ENCODE measurements around the gene DNER.

Gene DNER

DNA sequence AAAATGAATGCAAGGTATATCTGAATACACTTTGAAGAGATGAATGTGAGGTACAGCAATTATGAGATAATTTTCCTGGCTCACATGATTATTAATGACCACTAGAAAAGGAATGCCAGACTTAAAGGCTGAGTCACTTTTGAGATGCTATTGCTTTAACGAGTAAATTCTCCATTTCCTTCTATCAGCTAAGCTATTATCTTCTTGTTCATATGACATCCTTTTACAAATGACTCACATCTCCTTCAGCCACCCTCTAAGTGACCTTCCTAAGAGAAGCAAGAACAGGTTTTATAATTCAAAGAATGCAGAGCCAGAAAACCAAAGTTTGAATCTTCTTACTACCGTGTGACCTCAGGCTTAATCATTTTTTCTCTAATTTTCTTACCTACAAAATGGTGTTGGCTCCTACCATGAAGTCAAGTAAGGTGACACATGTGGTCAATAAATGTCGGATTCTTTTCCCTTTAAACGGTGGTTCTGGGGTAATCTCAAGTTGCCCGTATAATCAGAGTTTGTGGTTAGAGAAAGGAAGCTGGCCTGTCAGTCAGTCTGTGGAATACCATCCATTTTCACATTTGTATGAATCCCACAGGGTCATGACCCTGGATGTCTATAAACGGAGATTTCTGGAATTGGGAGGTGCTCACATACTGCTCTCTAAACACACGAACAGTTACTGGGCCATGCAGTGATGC is 259.3 kb downstream of the DNER start:
- H3K9me3 Mint-ChIP-seq (ENCODE audit: low read depth) = no peaks in the 10 kb centered on the region
- H3K27ac Mint-ChIP-seq = no peak overlapping the region
- H3K27me3 Mint-ChIP-seq = peaks cover 5% of the 10 kb centered on the region
- H3K36me3 Mint-ChIP-seq = no peaks in the 10 kb centered on the region
- no peaks in the 10 kb centered on the region for H3K4me1 Mint-ChIP-seq (ENCODE audit: low read depth)
- no peak overlapping the region for H3K4me3 Mint-ChIP-seq

DNA sequence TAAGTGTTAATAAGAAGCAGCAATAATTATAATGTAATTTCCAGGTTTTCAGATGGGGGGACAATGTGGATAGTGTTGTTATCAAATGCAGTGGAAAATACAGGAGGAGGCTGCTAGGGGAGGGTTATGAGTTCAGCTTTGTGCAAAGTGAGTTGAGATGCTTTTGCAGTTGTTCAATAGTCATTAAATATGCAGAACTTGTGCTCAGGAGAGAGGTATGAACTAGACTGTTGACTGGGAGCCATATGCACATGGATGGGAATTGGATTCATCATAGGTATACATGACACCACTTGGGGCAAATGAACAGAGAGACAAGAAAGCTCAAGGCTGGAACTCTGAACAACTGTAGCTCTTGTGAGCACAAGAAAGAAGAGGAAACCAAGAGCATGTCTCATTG is 261.1 kb downstream of the DNER start:
- Mint-ChIP-seq H3K27me3 (peaks cover 5% of the 10 kb centered on the region), H3K36me3 (no peaks in the 10 kb centered on the region), H3K9me3 (ENCODE audit: low read depth) (no peaks in the 10 kb centered on the region), H3K4me1 (ENCODE audit: low read depth) (no peaks in the 10 kb centered on the region), H3K27ac (no peak overlapping the region), H3K4me3 (no peak overlapping the region)

DNA sequence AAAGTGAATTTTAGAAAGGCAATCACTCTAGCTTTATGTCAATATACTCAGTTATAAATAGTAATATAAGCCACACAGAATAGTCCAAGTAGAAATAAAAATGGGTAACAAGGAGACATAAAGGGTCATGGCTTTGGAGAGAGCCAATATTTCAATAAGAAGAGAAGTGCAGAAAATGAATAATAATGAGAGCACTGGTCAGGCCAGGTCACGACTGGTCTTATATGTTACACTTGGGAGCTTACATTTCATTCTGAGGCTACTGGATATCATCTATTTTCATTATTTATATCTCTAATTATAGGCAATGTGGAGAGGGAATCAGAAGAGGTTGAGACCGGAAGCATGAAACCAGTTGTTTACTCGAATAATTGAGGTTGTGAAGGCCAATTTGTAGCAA is 262.5 kb downstream of the DNER start:
- Mint-ChIP-seq H3K9me3 (ENCODE audit: low read depth) (no peaks in the 10 kb centered on the region), H3K4me1 (ENCODE audit: low read depth) (no peaks in the 10 kb centered on the region), H3K4me3 (no peak overlapping the region), H3K36me3 (no peaks in the 10 kb centered on the region), H3K27me3 (peaks cover 5% of the 10 kb centered on the region), H3K27ac (no peak overlapping the region)

DNA sequence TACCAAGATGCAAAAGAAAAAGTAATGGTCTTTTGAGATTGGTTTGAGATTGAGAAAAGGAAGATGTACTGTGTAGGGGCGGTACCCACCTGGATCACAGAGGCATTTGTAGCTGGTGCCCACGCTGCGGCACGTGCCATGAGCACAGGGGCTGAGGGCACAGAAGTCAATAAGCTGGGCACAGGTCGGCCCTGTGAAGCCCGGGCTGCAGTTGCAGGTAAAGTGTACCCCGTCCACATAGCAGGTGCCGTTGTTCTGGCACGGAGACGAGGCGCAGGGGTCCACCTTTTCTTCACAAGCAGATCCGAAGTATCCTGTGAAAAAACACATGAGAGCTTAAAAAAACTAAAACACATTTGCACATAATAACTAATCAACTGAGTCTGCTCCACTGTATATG is 267.1 kb downstream of the DNER start:
- no peaks in the 10 kb centered on the region for H3K9me3 Mint-ChIP-seq (ENCODE audit: low read depth)
- H3K4me1 Mint-ChIP-seq (ENCODE audit: low read depth) = no peaks in the 10 kb centered on the region
- no peak overlapping the region for H3K27ac Mint-ChIP-seq
- H3K36me3 Mint-ChIP-seq = no peaks in the 10 kb centered on the region
- H3K4me3 Mint-ChIP-seq = no peak overlapping the region
- H3K27me3 Mint-ChIP-seq = peaks cover 3% of the 10 kb centered on the region

DNA sequence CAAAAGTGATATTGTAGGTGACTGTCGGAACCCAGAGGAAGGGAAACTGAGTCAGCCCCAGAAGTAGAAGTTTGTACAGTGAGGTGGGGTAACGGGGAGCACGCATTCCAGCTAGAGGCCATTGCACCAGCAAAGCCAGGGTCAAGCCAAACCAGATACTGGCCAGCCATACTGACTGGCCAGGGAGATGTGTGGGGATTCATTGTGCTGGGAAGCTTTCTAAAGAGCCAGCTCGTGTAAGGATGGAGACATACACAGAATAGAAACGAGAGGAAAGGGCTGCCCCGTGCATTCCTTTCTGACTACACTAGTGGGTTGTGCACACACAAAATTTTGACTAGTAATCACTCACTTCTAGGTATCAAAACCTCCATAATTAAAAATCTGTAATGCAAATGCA is 268.0 kb downstream of the DNER start:
- H3K9me3 Mint-ChIP-seq (ENCODE audit: low read depth) = no peaks in the 10 kb centered on the region
- H3K27me3 Mint-ChIP-seq = peaks cover 3% of the 10 kb centered on the region
- no peak overlapping the region for H3K4me3 Mint-ChIP-seq
- H3K36me3 Mint-ChIP-seq = no peaks in the 10 kb centered on the region
- H3K4me1 Mint-ChIP-seq (ENCODE audit: low read depth) = no peaks in the 10 kb centered on the region
- H3K27ac Mint-ChIP-seq = no peak overlapping the region

DNA sequence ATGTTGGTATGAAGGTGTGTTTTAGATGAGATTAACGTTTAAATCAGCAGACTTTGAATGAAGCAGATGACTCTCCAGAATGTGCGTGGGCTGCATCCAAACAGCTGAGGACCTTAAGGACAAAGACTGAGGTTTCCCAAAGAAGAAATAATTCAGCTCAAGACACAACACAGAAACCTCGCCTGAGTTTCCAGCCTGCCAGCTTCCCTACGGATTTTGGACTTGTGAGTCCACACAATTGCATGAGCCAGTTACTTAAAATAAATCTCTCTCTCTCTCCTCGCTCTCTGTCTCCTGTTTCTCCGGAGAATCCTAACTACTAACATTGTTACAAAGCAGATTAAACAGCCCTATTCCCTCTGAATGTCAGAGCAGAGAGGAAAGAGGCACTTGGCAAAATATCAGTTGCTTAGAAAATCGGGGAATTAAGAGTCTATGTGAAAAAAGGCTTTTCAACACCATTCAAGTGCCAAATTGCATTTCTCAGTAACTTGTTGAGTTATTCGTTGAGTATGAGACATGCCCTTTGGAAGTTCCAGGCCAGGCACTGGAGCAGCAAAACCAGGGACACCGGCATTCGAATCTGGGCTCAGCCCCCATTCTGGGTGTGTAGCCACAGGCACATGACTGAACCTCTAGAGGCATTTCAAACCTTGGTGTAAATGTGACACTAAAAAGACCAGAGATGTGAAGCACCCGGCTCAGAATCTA is 268.7 kb downstream of the DNER start:
- Mint-ChIP-seq H3K27ac (no peak overlapping the region), H3K36me3 (no peaks in the 10 kb centered on the region), H3K4me1 (ENCODE audit: low read depth) (no peaks in the 10 kb centered on the region), H3K9me3 (ENCODE audit: low read depth) (no peaks in the 10 kb centered on the region), H3K27me3 (peaks cover 9% of the 10 kb centered on the region), H3K4me3 (no peak overlapping the region)

DNA sequence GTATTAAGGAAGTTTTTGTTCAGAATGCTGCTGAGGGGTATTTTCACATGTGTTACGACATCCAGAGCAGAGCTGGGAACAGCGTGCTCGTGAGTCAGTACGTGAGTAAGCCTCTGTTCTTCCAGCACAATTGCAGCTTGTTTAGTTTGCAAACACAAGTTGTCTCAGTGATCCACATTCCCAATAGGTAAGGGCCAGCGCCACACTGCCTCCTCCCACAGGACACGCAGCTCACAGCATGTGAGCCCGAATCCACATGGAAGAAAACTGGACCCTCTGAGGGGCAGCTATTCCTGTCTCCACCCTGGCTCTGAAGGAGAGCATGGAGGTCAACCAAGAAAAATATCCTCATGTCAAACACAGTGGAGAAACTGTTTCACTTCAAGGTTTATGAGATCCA is 269.3 kb downstream of the DNER start:
- H3K9me3 Mint-ChIP-seq (ENCODE audit: low read depth) = no peaks in the 10 kb centered on the region
- no peak overlapping the region for H3K27ac Mint-ChIP-seq
- no peaks in the 10 kb centered on the region for H3K4me1 Mint-ChIP-seq (ENCODE audit: low read depth)
- no peak overlapping the region for H3K4me3 Mint-ChIP-seq
- H3K36me3 Mint-ChIP-seq = no peaks in the 10 kb centered on the region
- peaks cover 10% of the 10 kb centered on the region for H3K27me3 Mint-ChIP-seq

DNA sequence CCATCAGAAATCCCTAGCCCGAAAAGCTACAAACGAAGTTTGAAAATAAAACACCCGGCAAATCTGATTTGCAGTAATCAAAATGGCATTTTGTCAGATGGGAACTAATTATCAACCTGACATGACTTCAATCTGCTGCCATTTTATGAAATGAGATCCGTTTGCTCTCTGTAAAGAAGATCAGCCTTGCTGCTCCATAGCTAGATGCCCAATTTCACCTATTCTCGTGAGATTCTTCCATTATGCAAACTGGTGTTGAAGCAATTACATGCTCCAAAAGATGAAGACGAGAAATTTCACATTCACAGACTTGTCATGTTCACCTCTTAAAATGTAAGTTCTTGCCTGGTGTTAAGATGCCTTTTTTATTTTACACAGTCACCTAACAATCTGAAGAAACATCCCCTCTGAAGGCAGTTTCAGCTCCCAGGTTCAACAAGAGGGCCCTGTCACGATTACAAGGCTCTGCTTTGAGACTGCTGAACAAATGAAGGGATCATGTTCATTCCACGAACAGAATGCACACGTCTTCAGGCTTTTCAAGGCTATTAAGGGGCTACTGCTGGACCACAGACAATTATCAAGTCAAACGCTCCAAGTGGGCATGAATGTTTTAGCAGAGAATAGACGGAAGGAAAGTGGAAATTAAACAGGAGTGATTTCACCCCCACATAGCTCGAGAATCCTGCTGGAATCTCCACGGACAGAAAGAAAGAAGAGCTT is 270.6 kb downstream of the DNER start:
- Mint-ChIP-seq H3K4me1 (ENCODE audit: low read depth) (no peaks in the 10 kb centered on the region), H3K36me3 (no peaks in the 10 kb centered on the region), H3K27ac (no peak overlapping the region), H3K9me3 (ENCODE audit: low read depth) (no peaks in the 10 kb centered on the region), H3K4me3 (no peak overlapping the region), H3K27me3 (peaks cover 10% of the 10 kb centered on the region)

DNA sequence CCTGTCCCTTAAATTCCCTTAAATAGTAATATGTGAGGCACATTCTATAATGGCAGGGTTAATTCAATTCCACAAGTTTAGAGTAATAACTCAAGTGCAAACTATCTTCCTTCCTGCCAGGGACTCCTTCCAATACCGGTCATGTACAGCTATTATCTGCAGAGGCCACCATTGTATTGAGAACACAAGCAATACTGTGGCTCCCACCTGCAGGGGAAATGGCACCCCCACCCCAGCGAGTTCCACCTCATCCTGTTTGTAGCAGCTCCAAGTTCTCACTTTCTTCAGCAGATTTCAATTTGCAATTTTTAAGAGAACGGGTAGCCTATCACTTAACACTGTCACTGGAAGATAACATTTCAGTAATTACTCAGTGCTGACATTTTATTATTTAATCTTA is 271.2 kb downstream of the DNER start:
- H3K4me3 Mint-ChIP-seq = no peak overlapping the region
- H3K4me1 Mint-ChIP-seq (ENCODE audit: low read depth) = no peaks in the 10 kb centered on the region
- H3K27ac Mint-ChIP-seq = no peak overlapping the region
- peaks cover 10% of the 10 kb centered on the region for H3K27me3 Mint-ChIP-seq
- H3K9me3 Mint-ChIP-seq (ENCODE audit: low read depth) = no peaks in the 10 kb centered on the region
- H3K36me3 Mint-ChIP-seq = no peaks in the 10 kb centered on the region

DNA sequence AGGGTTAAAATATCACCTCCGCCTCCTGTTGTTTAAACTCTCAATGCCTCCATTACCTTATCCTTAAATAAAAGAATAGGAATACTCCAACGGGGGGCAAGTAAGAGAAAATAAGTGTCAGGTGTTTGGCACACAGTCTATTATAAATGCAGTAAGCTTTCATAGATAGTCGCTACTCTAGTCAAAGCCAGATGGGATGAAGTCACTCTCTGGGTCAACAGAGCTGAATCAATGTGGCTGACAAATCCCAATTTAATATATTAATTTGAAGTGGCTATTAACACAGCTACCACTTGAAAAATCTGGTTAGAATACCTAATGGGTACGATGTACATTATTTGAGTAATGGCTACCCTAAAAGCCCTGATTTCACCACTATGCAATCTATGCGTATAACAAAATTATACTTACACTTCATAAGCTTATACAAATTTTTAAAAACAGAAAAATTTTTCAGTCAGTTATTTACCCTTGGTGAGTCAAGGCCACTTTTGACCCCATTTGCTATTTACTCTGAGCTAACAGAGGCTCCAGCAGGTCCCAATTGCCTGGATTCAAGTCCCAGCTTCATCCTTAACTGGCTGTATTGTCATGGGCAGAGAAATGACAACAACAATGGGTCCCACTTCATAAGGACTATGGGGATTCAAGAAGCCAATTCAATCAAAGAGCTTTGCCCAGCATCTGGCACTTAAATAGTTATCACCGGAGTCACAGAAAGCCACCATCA is 275.8 kb downstream of the DNER start:
- H3K4me1 Mint-ChIP-seq (ENCODE audit: low read depth) = no peaks in the 10 kb centered on the region
- no peaks in the 10 kb centered on the region for H3K36me3 Mint-ChIP-seq
- H3K27ac Mint-ChIP-seq = no peak overlapping the region
- no peak overlapping the region for H3K4me3 Mint-ChIP-seq
- H3K27me3 Mint-ChIP-seq = peaks cover 7% of the 10 kb centered on the region
- no peaks in the 10 kb centered on the region for H3K9me3 Mint-ChIP-seq (ENCODE audit: low read depth)

DNA sequence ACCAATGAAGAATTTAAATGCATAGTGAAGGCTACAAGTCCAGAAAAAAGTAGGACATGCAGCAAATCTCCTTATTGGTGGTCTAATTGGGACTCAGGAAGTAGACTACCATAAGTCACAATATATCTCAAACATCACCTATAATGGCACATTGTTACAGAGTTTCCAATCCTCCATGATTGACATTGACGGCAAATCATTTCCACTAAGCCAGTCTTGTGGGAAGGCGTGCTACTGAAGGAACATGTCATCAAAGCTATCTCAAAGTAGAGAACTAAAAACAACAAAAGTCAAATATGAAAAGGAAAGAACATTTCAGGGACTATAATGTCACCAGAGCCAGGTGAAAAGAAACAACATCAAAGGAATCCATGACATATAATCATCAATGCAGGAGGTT is 276.9 kb downstream of the DNER start:
- Mint-ChIP-seq H3K4me3 (no peak overlapping the region), H3K27ac (no peak overlapping the region), H3K36me3 (no peaks in the 10 kb centered on the region), H3K4me1 (ENCODE audit: low read depth) (no peaks in the 10 kb centered on the region), H3K9me3 (ENCODE audit: low read depth) (no peaks in the 10 kb centered on the region), H3K27me3 (peaks cover 7% of the 10 kb centered on the region)

DNA sequence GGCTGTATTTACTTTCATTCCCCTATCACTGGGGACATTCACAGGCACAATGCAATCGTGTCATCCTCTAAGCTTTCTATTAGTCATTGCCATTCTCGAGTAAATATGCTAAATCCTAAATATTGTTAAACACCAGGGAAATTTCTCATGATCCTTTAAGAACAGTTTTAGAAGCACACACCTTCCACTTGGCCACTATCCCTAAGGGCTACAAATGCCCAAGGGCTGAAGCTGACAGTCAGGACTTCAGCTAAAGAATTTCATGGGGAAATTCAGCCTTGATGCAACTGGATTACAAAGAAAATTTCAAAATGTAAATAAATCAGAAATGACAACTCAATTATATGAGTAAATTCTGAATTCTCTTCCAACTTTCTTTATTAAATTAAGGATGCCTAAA is 280.2 kb downstream of the DNER start:
- peaks cover 2% of the 10 kb centered on the region for H3K27me3 Mint-ChIP-seq
- no peak overlapping the region for H3K27ac Mint-ChIP-seq
- H3K9me3 Mint-ChIP-seq (ENCODE audit: low read depth) = no peaks in the 10 kb centered on the region
- H3K36me3 Mint-ChIP-seq = no peaks in the 10 kb centered on the region
- H3K4me1 Mint-ChIP-seq (ENCODE audit: low read depth) = no peaks in the 10 kb centered on the region
- H3K4me3 Mint-ChIP-seq = no peak overlapping the region

DNA sequence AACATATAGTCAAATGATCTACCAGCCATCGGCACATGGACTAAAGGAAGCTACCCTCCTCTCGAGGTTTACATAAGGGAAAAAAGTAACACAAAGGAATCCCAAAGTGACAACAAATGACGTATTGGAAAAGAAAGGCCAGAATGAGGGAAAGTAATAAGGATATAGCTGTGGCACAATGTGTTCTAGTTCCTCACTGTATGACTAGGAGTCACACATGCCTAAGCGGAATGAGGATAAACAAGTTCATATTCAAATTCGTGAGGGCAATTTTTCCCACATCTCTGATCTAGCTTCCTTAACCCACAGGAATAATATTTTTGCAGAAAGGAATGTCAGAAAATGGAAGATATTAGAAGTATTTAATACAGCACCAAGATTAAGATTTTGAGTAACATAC is 281.0 kb downstream of the DNER start:
- no peaks in the 10 kb centered on the region for H3K36me3 Mint-ChIP-seq
- no peak overlapping the region for H3K4me3 Mint-ChIP-seq
- H3K27me3 Mint-ChIP-seq = peaks cover 2% of the 10 kb centered on the region
- no peak overlapping the region for H3K27ac Mint-ChIP-seq
- H3K9me3 Mint-ChIP-seq (ENCODE audit: low read depth) = no peaks in the 10 kb centered on the region
- H3K4me1 Mint-ChIP-seq (ENCODE audit: low read depth) = no peaks in the 10 kb centered on the region

DNA sequence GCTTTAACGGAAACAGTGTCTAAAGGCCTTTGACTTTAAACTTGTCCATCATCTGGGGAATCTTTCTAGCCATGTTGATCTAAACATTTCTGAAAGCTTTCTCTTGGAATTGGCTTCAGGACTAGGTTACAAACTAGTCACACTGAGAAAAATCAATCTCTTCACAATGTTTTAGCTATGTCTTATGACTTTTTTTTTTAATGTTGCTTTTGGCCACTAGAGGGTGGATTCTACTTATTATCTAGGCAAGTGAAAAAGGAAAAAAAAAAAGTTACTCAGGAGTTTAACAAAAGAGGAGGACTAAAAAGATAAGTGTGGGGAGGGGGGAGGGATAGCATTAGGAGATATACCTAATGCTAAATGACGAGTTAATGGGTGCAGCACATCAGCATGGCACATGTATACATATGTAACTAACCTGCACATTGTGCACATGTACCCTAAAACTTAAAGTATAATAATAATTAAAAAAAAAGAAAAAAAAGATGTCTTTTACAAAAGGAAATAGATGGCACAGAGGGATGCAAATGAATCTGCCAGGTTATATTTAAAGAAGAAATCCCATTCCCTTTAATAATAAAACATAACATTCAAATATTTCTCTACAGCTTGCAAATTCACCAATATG is 282.9 kb downstream of the DNER start:
- H3K36me3 Mint-ChIP-seq = no peaks in the 10 kb centered on the region
- peaks cover 2% of the 10 kb centered on the region for H3K27me3 Mint-ChIP-seq
- no peaks in the 10 kb centered on the region for H3K4me1 Mint-ChIP-seq (ENCODE audit: low read depth)
- H3K27ac Mint-ChIP-seq = no peak overlapping the region
- no peaks in the 10 kb centered on the region for H3K9me3 Mint-ChIP-seq (ENCODE audit: low read depth)
- H3K4me3 Mint-ChIP-seq = no peak overlapping the region

DNA sequence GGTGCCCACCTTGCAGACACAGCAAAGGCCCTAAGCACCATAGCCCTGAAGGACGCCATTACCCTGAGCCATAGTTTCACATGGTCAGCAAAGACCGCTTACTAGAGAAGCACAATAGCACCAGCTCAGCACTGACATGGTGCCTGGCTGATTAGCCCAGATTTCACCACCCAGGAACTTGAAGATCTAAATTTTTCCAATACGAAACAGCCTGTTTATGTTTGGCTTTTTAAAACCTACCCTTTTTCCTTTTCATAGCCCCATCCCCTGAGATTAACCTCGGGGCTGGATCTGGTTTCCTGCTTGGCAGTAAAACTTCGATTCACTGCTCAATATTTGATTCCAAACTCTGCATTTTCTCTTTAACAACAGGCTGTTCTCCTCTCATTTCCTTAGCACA is 284.8 kb downstream of the DNER start:
- no peaks in the 10 kb centered on the region for H3K9me3 Mint-ChIP-seq (ENCODE audit: low read depth)
- H3K4me1 Mint-ChIP-seq (ENCODE audit: low read depth) = no peaks in the 10 kb centered on the region
- no peaks in the 10 kb centered on the region for H3K36me3 Mint-ChIP-seq
- no peak overlapping the region for H3K4me3 Mint-ChIP-seq
- H3K27me3 Mint-ChIP-seq = peaks cover 2% of the 10 kb centered on the region
- H3K27ac Mint-ChIP-seq = no peak overlapping the region

Data from activated naive CD8-positive, alpha-beta T cell (primary cell).